AG04450 (cell line): ENCODE data around the gene TMEM220. TPM values are rescaled to one million over a fixed set of nuclear protein-coding genes. Genes with fewer than 3 reads are reported as not detected.
A peak's percentile ranks its signal among the peaks of the same experiment; 100 is the strongest.

Experiments
- CTCF ChIA-PET: fragments of 300-600, 350-600 bp; formaldehyde crosslinking; extraction: SDS; loops from one replicate; lab custom pipeline; 2022; ENCODE audit warnings: antibody characterized with exemption, inconsistent platforms; lab: Charles Lee
- POLR2A ChIA-PET: fragments of 350-600 bp; formaldehyde crosslinking; extraction: SDS; loops from one replicate; lab custom pipeline; 2021; ENCODE audit warnings: antibody characterized with exemption, inconsistent platforms; lab: Yijun Ruan, JAX
- DNase-seq: peaks from one replicate; pipeline ENCODE4 v3.0.0-alpha.2; 2011; ENCODE audit warnings: low read depth, low spot score
- H3K27ac ChIP-seq: one replicate; pipeline ENCODE4 v1.5.1; 2012; ENCODE audit warnings: low read depth, low read length, control low read depth
- H3K27me3 ChIP-seq: one replicate; pipeline ENCODE4 v1.6.0; 2012; ENCODE audit warnings: low read length; ENCODE audit not compliant: control insufficient read depth, insufficient read depth
- H3K4me3 ChIP-seq: 2 replicates; pipeline ENCODE4 v1.5.1; 2011; ENCODE audit warnings: mild to moderate bottlenecking, low read depth, low read length, control low read depth
- H3K9me3 ChIP-seq: 2 replicates; pipeline ENCODE4 v1.5.1; 2012; ENCODE audit warnings: low read length; ENCODE audit not compliant: control insufficient read depth, insufficient read depth
- CTCF ChIP-seq: IDR thresholded peaks from 2 replicates; pipeline ENCODE4 v1.5.1; 2011; ENCODE audit warnings: low read depth, low read length, control low read depth, inconsistent platforms
- polyA plus RNA-seq: library from polyadenylated mRNA; depleted of rRNA; stranded (reverse); fragments of >200 nt; gene quantifications from 2 replicates; pipeline ENCODE4 v1.2.3, GENCODE V29; 2011

The TMEM220 gene
- polyA plus RNA-seq, 1 experiment: 6.1 TPM

GRCh38 chr17:10681866-10682446, 47.9 kb downstream of the TMEM220 start:
- H3K4me3 ChIP-seq: no peak overlapping the region
- DNase-seq: no peak
- H3K9me3 ChIP-seq: no peaks in the 10 kb centered on the region
- CTCF ChIA-PET: interaction anchor here (0.6 to 2.5 kb wide), 4 partner anchors 33 to 55 kb away, joined by 3 to 20 read pairs (median 6); partner anchors contain the start of gene TMEM220
- no peak overlapping the region for H3K27ac ChIP-seq
- no peaks in the 10 kb centered on the region for H3K27me3 ChIP-seq
- POLR2A ChIA-PET: interaction anchor here (0.7 kb wide), 1 partner anchor 11 kb away, joined by 3 read pairs; no protein-coding TSS in a partner anchor
- TF ChIP-seq CTCF: no peak

GRCh38 chr17:10674704-10675103, 55.1 kb downstream of the TMEM220 start:
- TF ChIP-seq CTCF: no peak
- H3K27me3 ChIP-seq: no peaks in the 10 kb centered on the region
- ChIA-PET CTCF (interaction anchor here (1.0 to 1.4 kb wide), 2 partner anchors 28 kb away, joined by 3 to 5 read pairs; no protein-coding TSS in a partner anchor), POLR2A (no interaction called here)
- H3K9me3 ChIP-seq: no peaks in the 10 kb centered on the region
- no peak overlapping the region for H3K27ac ChIP-seq
- no peak overlapping the region for H3K4me3 ChIP-seq
- DNase-seq: no peak

- no peak overlapping the region for H3K27ac ChIP-seq
- TF ChIP-seq CTCF: no peak
- no peaks in the 10 kb centered on the region for H3K27me3 ChIP-seq
- no peak for DNase-seq
- H3K9me3 ChIP-seq: no peaks in the 10 kb centered on the region
- ChIA-PET POLR2A (no interaction called here), CTCF (interaction anchor here (1.2 to 1.8 kb wide), 2 partner anchors 56 to 63 kb away, joined by 3 to 9 read pairs; no protein-coding TSS in a partner anchor)
- no peak overlapping the region for H3K4me3 ChIP-seq
Measured at GRCh38 chr17:10673312-10673711, 56.5 kb downstream of the TMEM220 start.

- POLR2A ChIA-PET: no interaction called here
- peak; percentile 58 for DNase-seq
- Histone ChIP-seq H3K4me3 (no peak overlapping the region), H3K27me3 (no peaks in the 10 kb centered on the region), H3K27ac (peak overlapping the region; percentile 47), H3K9me3 (no peaks in the 10 kb centered on the region)
- CTCF ChIA-PET: interaction anchor here (3.2 to 4.2 kb wide), 2 partner anchors 22 to 51 kb away, joined by 10 to 22 read pairs; no protein-coding TSS in a partner anchor
- TF ChIP-seq CTCF: no peak
Measured at GRCh38 chr17:10668775-10669174, 61.0 kb downstream of the TMEM220 start.

DNA sequence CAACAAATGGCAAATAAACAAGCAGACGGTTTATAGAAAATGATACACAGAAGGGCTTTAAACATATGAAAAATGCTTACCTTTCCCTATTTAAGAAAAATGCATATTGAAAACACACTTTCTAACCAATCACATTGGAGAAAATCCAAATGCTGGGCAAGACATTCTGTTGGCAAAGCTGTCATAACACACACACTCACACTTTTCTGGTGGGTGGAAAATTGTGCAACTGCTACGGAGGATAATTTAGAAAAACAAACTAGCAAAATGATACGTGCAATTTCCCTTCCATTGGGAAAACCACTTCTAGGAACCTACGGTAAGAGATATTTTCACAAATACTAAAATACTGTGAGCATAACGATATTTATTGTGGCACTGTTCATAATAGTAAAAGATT, 62.9 kb downstream of the TMEM220 start:
- H3K4me3 ChIP-seq: no peak overlapping the region
- no peaks in the 10 kb centered on the region for H3K9me3 ChIP-seq
- no peak overlapping the region for H3K27ac ChIP-seq
- CTCF ChIA-PET: interaction anchor here (0.6 to 3.7 kb wide), 2 partner anchors 21 to 64 kb away, joined by 4 to 28 read pairs; no protein-coding TSS in a partner anchor
- TF ChIP-seq CTCF: no peak
- no peaks in the 10 kb centered on the region for H3K27me3 ChIP-seq
- POLR2A ChIA-PET: no interaction called here
- DNase-seq: no peak
